ENCODE data around the gene DPPA3. TPM values are rescaled to one million over a fixed set of nuclear protein-coding genes. Genes with fewer than 3 reads are reported as not detected.

DPPA3 gene
- total RNA-seq, 1 donor from 2014 or later: not detected

DNA sequence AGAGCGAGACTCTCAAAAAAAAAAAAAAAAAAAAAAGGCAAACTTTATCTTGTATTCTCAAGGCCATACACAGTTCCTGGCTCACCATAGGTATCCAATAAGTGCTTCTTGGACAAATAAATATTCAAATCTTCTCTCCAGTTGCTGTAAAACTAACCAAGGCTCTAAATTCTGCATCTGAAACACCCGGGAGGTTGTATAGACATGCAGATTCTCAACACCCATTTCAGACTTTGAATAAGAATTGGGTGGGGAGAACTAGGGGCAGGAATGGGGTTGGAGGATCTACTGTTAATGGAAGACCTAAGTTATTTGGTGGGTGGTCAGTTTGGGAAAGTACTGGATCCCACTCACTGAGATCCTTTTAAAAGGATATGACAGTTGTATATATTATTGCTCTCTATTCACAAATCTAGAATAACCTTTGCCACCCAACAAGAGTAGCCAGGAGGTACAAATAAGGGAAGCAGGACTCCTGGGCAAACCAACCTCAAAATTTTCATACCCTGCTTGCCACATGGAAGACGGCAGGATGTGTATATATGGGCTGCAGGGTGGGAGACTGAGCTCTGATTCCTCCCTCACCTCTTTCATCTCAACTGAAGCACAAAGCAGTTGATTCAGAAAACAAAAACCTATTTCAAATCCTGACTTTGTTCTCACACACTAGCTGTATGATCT is 16.5 kb upstream of the DPPA3 start:
- H3K9me3 Mint-ChIP-seq: no peaks in the 10 kb centered on the region
- TF ChIP-seq, protein P1, sequence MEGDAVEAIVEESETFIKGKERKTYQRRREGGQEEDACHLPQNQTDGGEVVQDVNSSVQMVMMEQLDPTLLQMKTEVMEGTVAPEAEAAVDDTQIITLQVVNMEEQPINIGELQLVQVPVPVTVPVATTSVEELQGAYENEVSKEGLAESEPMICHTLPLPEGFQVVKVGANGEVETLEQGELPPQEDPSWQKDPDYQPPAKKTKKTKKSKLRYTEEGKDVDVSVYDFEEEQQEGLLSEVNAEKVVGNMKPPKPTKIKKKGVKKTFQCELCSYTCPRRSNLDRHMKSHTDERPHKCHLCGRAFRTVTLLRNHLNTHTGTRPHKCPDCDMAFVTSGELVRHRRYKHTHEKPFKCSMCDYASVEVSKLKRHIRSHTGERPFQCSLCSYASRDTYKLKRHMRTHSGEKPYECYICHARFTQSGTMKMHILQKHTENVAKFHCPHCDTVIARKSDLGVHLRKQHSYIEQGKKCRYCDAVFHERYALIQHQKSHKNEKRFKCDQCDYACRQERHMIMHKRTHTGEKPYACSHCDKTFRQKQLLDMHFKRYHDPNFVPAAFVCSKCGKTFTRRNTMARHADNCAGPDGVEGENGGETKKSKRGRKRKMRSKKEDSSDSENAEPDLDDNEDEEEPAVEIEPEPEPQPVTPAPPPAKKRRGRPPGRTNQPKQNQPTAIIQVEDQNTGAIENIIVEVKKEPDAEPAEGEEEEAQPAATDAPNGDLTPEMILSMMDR (conservative IDR thresholded peaks at IDR 0.05): no peak
- no peak for DNase-seq (ENCODE audit: low read depth, low spot score)
- no peaks in the 10 kb centered on the region for H3K27me3 Mint-ChIP-seq (ENCODE audit: low read depth)
- no peak overlapping the region for H3K4me3 Mint-ChIP-seq
- H3K27ac Mint-ChIP-seq (ENCODE audit: unreplicated experiment): no peak overlapping the region
- H3K36me3 Mint-ChIP-seq (ENCODE audit: low read depth): no peaks in the 10 kb centered on the region
- peaks cover 6% of the 10 kb centered on the region for H3K4me1 Mint-ChIP-seq

DNA sequence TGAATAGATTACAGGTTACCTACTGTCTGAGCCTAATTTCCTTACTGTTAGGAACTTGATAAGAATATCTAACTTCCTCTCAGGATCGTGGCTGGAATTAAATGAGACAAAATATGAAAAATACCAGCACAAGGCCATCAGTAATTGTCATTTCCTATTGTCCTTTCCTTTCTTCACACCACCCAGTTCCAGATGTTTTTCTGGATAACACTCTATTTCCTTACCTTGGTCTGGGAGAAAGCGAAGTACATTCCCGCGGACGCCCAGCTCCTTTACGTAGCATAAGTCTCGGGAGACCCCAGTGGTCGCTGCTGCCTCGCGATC is 16.0 kb upstream of the DPPA3 start:
- TF ChIP-seq, protein P1 (conservative IDR thresholded peaks at IDR 0.05): no peak
- Mint-ChIP-seq H3K4me1 (peaks cover 6% of the 10 kb centered on the region), H3K27me3 (ENCODE audit: low read depth) (no peaks in the 10 kb centered on the region), H3K9me3 (no peaks in the 10 kb centered on the region), H3K4me3 (no peak overlapping the region), H3K36me3 (ENCODE audit: low read depth) (no peaks in the 10 kb centered on the region), H3K27ac (ENCODE audit: unreplicated experiment) (no peak overlapping the region)
- DNase-seq (ENCODE audit: low read depth, low spot score): no peak

DNA sequence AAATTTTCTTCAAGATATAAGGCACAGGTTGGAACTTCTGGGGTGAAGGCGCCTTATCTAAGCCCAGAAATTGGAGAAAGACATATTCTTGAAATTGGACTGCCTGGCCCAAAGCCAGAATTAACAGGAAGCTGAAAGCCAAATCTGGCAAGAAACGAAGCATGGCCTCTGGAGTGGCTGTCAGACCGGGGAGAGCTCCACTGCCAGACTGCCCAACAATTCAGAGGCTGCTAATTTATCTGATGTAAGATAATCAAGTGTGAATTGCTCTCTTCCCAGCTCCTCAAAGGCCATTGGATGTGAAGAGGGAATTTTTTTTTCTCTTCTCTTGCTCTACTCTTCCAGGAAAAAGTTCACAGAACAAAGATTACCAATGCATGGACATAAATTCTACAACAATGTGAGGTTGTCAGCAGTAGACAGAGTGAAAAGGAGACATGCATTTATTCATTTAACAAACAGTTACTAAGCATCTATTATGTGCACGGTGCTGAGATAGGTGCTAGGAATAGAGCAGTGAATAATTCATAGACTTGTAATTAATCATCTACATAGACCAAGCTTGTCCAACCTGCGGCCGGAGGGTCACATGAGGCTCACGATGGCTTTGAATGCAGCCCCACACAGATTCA is 15.6 kb upstream of the DPPA3 start, which contains the start of gene GDF3:
Gene GDF3, minus strand, starts transcription at position 210 of the 632 bp plus-strand sequence. Its CDS starts 47 bp downstream, at position 163.
- TF ChIP-seq, protein P1 (conservative IDR thresholded peaks at IDR 0.05): no peak
- Mint-ChIP-seq H3K4me3 (no peak within 1 kb of the TSS), H3K36me3 (ENCODE audit: low read depth) (no peaks in the 10 kb centered on the region), H3K27me3 (ENCODE audit: low read depth) (no peaks in the 10 kb centered on the region), H3K4me1 (peaks cover 6% of the 10 kb centered on the region), H3K27ac (ENCODE audit: unreplicated experiment) (no peak within 1 kb of the TSS), H3K9me3 (no peaks in the 10 kb centered on the region)
- no peak for DNase-seq (ENCODE audit: low read depth, low spot score)

DNA sequence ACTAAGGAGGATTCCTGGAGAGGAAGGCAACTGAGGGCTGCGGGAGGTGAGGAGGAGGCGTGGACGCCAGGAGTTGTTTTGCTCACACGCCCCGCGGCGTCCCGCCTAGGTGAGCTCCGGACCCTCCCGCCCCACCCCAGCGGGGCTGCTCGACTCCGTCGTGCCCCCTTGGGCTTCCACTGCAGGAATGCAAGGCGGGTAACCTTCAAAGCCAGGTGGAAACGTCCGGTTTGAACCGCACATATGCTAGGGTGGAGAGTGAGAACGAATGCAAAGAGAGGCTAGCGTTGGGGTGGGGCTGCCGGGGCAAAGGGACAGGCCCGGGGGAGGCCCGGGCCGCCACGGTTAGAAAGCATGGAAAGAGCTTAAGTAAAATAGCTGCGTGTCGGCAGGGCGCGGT is 5.4 kb upstream of the DPPA3 start:
- DNase-seq (ENCODE audit: low read depth, low spot score): no peak
- no peaks in the 10 kb centered on the region for H3K36me3 Mint-ChIP-seq (ENCODE audit: low read depth)
- H3K4me3 Mint-ChIP-seq: no peak overlapping the region
- no peaks in the 10 kb centered on the region for H3K27me3 Mint-ChIP-seq (ENCODE audit: low read depth)
- no peaks in the 10 kb centered on the region for H3K9me3 Mint-ChIP-seq
- H3K4me1 Mint-ChIP-seq: no peaks in the 10 kb centered on the region
- TF ChIP-seq, protein P1 (conservative IDR thresholded peaks at IDR 0.05): no peak
- no peak overlapping the region for H3K27ac Mint-ChIP-seq (ENCODE audit: unreplicated experiment)

DNA sequence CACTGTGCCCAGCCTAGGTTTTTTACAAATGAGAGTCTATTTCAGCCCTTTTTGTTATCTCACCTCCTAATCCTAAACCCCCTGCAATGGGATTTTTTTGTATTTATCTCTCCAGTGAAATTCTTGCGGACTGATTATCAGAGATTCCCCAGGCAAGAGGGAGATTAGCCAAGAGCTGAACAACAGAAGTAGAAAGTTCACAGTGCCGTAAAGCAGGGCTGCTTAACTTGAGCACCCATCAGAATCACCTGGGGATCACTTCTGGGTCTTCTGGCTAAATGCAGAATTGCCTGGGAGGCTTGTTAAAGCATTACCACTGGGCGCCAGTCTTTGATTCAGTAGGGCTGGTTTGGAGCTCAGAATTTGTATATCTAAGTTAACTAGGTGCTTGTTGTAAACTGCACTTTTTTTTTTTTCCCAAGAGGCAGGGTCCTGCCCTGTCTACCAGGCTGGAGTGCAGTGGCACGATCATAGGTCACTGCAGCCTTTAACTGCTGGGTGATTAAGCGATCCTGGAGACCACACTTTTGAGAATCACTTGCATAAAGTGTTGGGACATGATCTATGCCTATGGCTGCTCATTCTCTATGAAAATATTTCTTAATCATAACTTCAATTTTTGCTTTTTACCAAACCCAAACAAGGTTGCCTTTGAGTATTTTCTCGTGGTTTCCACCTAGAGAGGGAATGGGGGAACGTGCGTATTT is 1.1 kb upstream of the DPPA3 start:
- DNase-seq (ENCODE audit: low read depth, low spot score): no peak
- H3K27ac Mint-ChIP-seq (ENCODE audit: unreplicated experiment): no peak overlapping the region
- no peaks in the 10 kb centered on the region for H3K4me1 Mint-ChIP-seq
- no peaks in the 10 kb centered on the region for H3K36me3 Mint-ChIP-seq (ENCODE audit: low read depth)
- no peaks in the 10 kb centered on the region for H3K27me3 Mint-ChIP-seq (ENCODE audit: low read depth)
- TF ChIP-seq, protein P1 (conservative IDR thresholded peaks at IDR 0.05): no peak
- peaks cover 4% of the 10 kb centered on the region for H3K9me3 Mint-ChIP-seq
- H3K4me3 Mint-ChIP-seq: no peak overlapping the region

Measured in neural crest cell (in vitro differentiated cells).